VCaP (cell line): Measurements from ENCODE around the gene ACSS2.

Experiments
- H3K27ac ChIP-seq: fragments of 450-650 bp; 2 replicates; pipeline ENCODE4 v1.5.1; 2017
- CTCF ChIP-seq: fragments of 450-650 bp; conservative IDR thresholded peaks from 2 replicates; pipeline ENCODE4 v1.5.1; 2017; ENCODE audit warnings: mild to moderate bottlenecking, moderate library complexity

Gene ACSS2

DNA sequence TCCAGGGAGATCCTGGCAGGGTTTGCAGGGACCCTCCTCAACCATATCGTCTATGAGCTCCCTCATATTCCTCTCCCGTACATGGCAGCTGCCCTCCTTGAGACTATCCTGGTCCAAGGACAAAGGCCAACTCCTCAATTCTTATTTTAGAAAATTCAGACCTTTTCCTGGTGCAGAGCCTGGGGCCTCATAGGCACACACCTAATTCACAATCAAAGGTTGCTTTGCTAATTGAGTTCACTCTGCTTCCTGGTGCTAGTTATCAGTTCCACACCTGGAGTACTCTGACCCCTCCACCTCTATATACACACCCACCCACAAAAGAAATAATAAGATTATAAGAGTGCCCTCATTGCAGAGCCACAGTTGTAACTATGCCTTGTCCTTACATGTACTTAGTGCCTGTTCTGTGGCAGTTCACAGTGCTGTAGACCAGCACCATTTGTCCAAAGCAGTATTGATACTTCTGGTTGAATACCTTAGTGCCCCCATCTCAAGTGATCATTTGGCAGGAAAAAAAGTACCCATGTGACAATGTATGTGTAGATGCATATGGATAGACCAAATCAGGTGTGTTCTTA lies 40.5 kb downstream of the ACSS2 start:
- no peak overlapping the region for H3K27ac ChIP-seq
- no peak for TF ChIP-seq CTCF

DNA sequence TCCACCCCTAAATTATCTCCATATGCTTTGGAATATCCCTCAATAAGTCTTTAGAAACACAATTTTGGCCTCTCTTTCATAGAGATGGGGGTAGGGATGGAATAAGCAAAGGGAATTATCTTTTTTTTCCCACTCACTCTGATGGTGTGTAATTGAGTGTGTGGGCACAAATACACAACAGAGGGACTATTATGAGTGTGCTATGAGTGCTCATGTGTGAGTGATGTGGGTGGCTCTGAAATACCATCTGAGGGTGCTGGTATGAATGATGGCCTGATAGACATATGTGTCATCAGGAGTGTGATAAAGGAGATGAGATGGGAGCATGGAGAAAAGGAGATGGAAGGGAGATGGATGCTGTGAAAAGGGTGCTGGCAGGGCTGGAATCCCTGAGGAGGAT lies 43.6 kb downstream of the ACSS2 start:
- TF ChIP-seq CTCF, result no peak
- no peak overlapping the region for H3K27ac ChIP-seq

- H3K27ac ChIP-seq, result no peak overlapping the region
These were observed 45.0 kb downstream of the ACSS2 start for GRCh38 chr20:34921436-34921835.

DNA sequence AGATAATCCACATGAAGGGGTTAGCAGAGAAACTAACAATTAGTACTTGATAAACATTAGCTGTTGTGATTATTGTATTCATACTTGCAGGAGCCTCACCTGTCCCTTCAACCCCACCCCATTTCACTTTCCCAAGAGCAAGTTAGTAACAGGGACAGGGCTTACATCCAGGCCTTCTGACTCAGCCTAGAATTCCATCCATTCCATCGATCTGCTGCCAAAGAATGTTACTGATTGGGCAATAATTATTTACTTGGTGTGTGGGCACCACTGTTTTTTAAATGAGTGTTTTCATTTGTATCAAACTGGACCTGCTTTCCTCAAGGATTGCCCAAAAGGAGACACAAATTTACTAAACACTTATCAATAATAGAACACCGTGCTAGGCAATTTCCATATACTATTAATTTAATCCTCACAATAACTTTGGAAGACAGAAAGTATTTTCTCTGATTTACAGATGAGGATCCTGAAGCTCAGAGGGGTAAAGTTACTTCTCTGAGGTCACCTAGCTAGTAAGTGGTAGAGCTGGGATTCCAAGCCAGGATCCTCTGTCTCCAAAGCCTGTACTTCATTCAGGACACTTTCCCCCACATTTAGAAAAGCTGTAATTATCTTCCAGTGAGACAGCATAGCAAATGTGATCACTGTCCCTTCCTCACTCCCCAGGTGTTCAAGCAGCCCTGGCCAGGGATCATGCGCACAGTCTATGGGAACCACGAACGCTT lies 46.4 kb downstream of the ACSS2 start:
- no peak overlapping the region for H3K27ac ChIP-seq
- no peak for TF ChIP-seq CTCF

More at GRCh38 chr20:34921436-34921835, 45.0 kb downstream of the ACSS2 start:
- TF ChIP-seq CTCF, result no peak

GRCh38 chr20:34923414-34923813 lies 47.0 kb downstream of the ACSS2 start:
- H3K27ac ChIP-seq, result no peak overlapping the region
- TF ChIP-seq CTCF, result no peak

GRCh38 chr20:34925341-34925740 lies 48.9 kb downstream of the ACSS2 start:
- H3K27ac ChIP-seq, result no peak overlapping the region
- TF ChIP-seq CTCF, result no peak

DNA sequence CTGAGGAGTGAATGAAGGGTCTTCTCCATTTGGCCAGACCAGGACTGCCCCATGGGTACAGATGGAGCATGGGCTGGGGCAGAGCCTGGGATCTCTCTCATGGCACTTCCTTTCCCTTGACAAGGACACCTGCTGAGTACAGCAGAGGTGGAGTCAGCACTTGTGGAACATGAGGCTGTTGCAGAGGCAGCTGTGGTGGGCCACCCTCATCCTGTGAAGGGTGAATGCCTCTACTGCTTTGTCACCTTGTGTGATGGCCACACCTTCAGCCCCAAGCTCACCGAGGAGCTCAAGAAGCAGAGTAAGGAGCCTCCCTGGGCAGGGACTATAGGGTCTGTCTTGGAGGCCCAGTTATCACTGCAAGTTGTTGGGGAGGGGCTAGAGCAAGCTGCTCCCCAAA lies 49.6 kb downstream of the ACSS2 start:
- TF ChIP-seq CTCF, result no peak
- no peak overlapping the region for H3K27ac ChIP-seq
